Measurements from ENCODE around the gene ADNP.

Gene ADNP

GRCh38 chr20:50848846-50849673 is 82.2 kb downstream of the ADNP start:
- no peak for DNase-seq (ENCODE audit: low read depth)

GRCh38 chr20:50848341-50848808 is 82.9 kb downstream of the ADNP start:
- DNase-seq (ENCODE audit: low read depth), result no peak

- DNase-seq (ENCODE audit: low read depth), result no peak
These were observed 85.5 kb downstream of the ADNP start for GRCh38 chr20:50845566-50846215.

- no peak for DNase-seq (ENCODE audit: low read depth)
These were observed 86.7 kb downstream of the ADNP start for GRCh38 chr20:50844430-50845100.

GRCh38 chr20:50843331-50844276 is 87.6 kb downstream of the ADNP start:
- no peak for DNase-seq (ENCODE audit: low read depth)

GRCh38 chr20:50842821-50843220 is 88.4 kb downstream of the ADNP start:
- no peak for DNase-seq (ENCODE audit: low read depth)

Data from GM04504 (cell line).